NB4 (cell line): ENCODE results near the gene DCLK1.

Source experiments
- DNase-seq: peaks from one replicate; pipeline ENCODE4 v3.0.0; 2010; ENCODE audit warnings: low read depth
- H3K4me3 ChIP-seq: one replicate; pipeline ENCODE4 v1.5.1; 2011; ENCODE audit warnings: mild to moderate bottlenecking, low read depth, low read length, moderate library complexity
- MYC ChIP-seq: IDR thresholded peaks from 2 replicates; pipeline ENCODE4 v1.6.1; 2011; ENCODE audit warnings: low read depth, low read length
- POLR2A ChIP-seq: IDR thresholded peaks from 2 replicates; pipeline ENCODE4 v1.6.1; 2011; ENCODE audit warnings: mild to moderate bottlenecking; ENCODE audit not compliant: insufficient read length; ENCODE audit errors: extremely low read depth
- TF ChIP-seq, protein P1 (sequence below): IDR thresholded peaks from 2 replicates; pipeline ENCODE4 v1.6.1; 2011; ENCODE audit warnings: low read depth, low read length
- TF ChIP-seq, protein P2 (sequence below): IDR thresholded peaks from one replicate; pipeline ENCODE4 v1.5.1; 2012; ENCODE audit warnings: low read depth, low read length

DCLK1 gene

DNA sequence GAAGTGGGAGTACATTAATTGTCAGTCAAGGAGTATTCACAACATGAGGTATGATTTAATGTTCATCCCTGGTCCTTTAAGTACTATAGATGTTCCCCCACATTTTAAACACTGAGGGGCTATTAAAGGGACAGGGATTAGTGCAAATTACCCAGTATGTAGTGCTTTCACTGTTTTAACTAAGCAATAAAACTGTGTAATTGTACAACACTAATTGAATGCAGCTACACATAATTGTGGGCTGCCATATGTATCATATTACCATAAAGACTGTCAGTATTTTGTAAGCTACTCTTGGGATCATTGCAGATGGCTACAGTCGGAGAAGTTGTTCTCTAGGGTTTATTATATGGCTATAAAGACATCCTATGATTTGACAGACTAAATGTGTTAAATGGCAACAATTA, 316.6 kb downstream of the DCLK1 start:
- no peak for DNase-seq
- H3K4me3 ChIP-seq: no peak overlapping the region
- TF ChIP-seq, protein P1, sequence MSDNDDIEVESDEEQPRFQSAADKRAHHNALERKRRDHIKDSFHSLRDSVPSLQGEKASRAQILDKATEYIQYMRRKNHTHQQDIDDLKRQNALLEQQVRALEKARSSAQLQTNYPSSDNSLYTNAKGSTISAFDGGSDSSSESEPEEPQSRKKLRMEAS: no peak
- TF ChIP-seq POLR2A: no peak
- TF ChIP-seq MYC: no peak
- TF ChIP-seq, protein P2, sequence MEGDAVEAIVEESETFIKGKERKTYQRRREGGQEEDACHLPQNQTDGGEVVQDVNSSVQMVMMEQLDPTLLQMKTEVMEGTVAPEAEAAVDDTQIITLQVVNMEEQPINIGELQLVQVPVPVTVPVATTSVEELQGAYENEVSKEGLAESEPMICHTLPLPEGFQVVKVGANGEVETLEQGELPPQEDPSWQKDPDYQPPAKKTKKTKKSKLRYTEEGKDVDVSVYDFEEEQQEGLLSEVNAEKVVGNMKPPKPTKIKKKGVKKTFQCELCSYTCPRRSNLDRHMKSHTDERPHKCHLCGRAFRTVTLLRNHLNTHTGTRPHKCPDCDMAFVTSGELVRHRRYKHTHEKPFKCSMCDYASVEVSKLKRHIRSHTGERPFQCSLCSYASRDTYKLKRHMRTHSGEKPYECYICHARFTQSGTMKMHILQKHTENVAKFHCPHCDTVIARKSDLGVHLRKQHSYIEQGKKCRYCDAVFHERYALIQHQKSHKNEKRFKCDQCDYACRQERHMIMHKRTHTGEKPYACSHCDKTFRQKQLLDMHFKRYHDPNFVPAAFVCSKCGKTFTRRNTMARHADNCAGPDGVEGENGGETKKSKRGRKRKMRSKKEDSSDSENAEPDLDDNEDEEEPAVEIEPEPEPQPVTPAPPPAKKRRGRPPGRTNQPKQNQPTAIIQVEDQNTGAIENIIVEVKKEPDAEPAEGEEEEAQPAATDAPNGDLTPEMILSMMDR: no peak

DNA sequence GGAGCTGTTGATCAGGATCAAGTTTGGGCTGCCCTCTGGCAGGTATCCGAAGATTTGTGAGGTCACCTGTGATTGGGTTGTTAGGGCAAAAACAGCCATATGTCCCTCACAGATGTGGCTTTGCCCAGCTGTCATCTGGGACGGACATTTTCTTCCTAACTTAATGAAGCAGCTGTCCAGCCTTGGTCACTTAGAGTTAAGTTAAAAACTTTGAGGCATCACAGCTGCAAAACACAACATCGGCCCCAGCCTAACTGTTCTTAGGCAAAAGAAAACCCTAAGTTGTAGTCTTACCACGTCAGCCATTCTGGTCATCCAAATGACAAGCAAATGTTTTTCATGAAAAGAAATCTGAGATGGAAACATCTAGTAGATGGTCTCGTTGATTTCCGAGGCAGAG, 318.4 kb downstream of the DCLK1 start:
- DNase-seq: no peak

DNA sequence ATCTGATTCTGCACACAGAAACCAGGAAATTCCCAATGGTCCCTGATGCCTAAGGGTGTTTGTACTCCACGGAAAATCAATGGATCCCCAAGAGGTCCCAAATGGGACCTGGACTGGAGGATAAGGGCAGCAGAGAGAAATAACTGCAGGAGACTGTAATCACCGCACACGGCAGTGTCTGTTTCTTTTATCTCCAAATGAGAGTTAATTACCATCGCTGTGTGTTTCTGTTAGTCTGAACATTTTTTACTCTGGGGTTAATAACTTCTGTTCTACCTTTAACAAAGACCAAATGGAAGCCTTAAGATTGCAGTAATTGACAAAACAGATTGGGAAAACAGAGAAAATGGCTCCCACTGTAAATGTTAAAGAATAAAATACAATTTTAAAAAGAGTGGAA, 320.9 kb downstream of the DCLK1 start:
- no peak for DNase-seq
- H3K4me3 ChIP-seq: no peak overlapping the region
- TF ChIP-seq MYC (no peak), POLR2A (no peak)
- TF ChIP-seq, protein P2: no peak
- TF ChIP-seq, protein P1: no peak

More for the DNA sequence above, 318.4 kb downstream of the DCLK1 start:
- TF ChIP-seq, protein P1: no peak
- TF ChIP-seq POLR2A: no peak
- TF ChIP-seq, protein P2: no peak
- TF ChIP-seq MYC: no peak
- no peak overlapping the region for H3K4me3 ChIP-seq

DNA sequence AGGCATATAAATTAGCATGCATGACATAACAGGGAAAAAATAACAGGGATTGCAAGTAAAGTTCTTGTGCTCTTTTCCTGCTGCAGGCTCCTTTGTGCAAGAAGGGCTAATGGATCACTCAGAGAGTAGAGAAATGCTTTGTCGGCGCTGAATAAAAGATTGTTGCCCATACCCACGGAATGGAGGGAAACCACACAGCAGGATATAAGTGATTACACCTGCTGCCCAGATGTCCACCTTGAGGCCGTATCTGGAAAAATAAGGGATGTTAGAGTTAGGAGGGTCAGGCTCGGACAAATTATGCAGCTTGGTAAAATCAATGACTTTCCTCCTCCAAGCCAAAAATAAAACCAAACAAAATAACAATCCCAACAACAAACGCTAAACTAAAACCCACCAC, 322.3 kb downstream of the DCLK1 start:
- no peak for TF ChIP-seq MYC
- TF ChIP-seq, protein P1: no peak
- TF ChIP-seq POLR2A: no peak
- TF ChIP-seq, protein P2: no peak
- H3K4me3 ChIP-seq: no peak overlapping the region
- no peak for DNase-seq

DNA sequence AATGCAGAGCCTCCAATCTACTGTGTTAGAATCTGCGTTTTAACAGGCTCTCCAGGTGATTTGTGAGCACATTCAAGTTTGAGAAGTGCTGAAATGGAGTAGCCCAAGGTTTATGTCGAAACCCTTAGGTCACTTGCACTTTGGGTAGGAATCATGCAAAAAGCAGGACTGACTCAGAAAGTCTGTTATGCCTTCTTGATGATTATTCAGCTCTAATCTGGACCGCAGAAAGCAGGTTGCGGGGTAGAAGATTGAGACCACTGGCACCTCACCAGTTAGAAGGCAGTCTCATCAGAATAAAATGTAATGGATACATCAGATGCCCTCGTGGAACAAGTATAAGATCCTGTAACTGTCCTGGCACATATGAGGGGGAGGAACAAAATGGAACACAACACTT, 326.3 kb downstream of the DCLK1 start:
- no peak overlapping the region for H3K4me3 ChIP-seq
- no peak for DNase-seq
- TF ChIP-seq, protein P2: no peak
- TF ChIP-seq MYC: no peak
- TF ChIP-seq, protein P1: no peak
- no peak for TF ChIP-seq POLR2A

DNA sequence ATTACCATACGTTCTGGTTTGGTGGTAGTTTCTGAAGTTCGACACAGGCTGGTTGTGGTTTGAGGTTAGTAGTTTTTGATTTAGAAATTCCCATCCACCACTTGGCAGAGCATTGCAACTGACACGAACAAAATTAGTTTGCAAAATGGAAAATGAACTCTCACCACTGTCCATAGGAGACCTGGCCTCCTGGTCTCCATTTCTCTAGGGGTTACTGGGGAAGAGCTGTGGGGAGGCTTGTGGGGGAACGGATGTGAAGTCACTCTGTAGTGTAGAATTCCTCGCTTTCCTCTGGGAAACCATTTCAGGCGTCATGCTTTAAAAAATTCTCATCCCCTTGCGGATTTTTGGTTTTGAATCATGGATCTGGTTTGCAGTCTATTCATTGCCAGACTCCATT, 333.2 kb downstream of the DCLK1 start:
- H3K4me3 ChIP-seq: no peak overlapping the region
- no peak for DNase-seq
- TF ChIP-seq, protein P2: no peak
- no peak for TF ChIP-seq MYC
- no peak for TF ChIP-seq POLR2A
- TF ChIP-seq, protein P1: no peak
